Measurements from ENCODE around the gene CDC73.
A peak's percentile ranks its signal among the peaks of the same experiment; 100 is the strongest.

Gene CDC73

GRCh38 chr1:193086342-193086741 is 35.5 kb upstream of the CDC73 start:
- H3K4me1 ChIP-seq (ENCODE audit: control insufficient read depth, low read depth, low read length), result no peaks in the 10 kb centered on the region
- no peak overlapping the region for H3K18ac ChIP-seq (ENCODE audit: low read length)
- H3K79me1 ChIP-seq (ENCODE audit: low read length), result no peaks in the 10 kb centered on the region
- no peaks in the 10 kb centered on the region for H3K79me2 ChIP-seq (ENCODE audit: control insufficient read depth, insufficient read depth, low read length)
- H3K27ac ChIP-seq (ENCODE audit: low read depth, low read length), result no peak overlapping the region
- no peak for DNase-seq
- no peaks in the 10 kb centered on the region for H3K27me3 ChIP-seq (ENCODE audit: insufficient read depth, low read length, poor library complexity)
- H3K4me3 ChIP-seq (ENCODE audit: low read length), result no peak overlapping the region
- no peaks in the 10 kb centered on the region for H3K36me3 ChIP-seq (ENCODE audit: control insufficient read depth, insufficient read depth, low read length)
- no peak overlapping the region for H3K4me2 ChIP-seq (ENCODE audit: low read length)
- H3K4ac ChIP-seq (ENCODE audit: low read depth, low read length), result no peak overlapping the region
- 100% methylated on average over 2 of the region's 3 CpGs for WGBS (ENCODE audit: extremely low coverage, insufficient coverage, low lambda C conversion rate)
- no peak overlapping the region for H3K23ac ChIP-seq (ENCODE audit: low read length)
- no peak overlapping the region for H2BK5ac ChIP-seq (ENCODE audit: low read length)
- H4K8ac ChIP-seq (ENCODE audit: low read depth, low read length), result no peak overlapping the region
- H3K9ac ChIP-seq (ENCODE audit: low read length), result no peak overlapping the region
- no peak overlapping the region for H2AK5ac ChIP-seq (ENCODE audit: low read length)
- H3K56ac ChIP-seq (ENCODE audit: low read length), result no peak overlapping the region
- H2BK120ac ChIP-seq (ENCODE audit: low read depth, low read length), result no peak overlapping the region
- no peak overlapping the region for H4K5ac ChIP-seq (ENCODE audit: low read length)
- H2BK15ac ChIP-seq (replicated peaks; ENCODE audit: low read depth), result no peak overlapping the region

GRCh38 chr1:193087893-193088292 is 33.9 kb upstream of the CDC73 start:
- WGBS (ENCODE audit: extremely low coverage, insufficient coverage, low lambda C conversion rate), result no CpG with 5 or more reads among the region's 3 CpGs
- no peak overlapping the region for H3K4me3 ChIP-seq (ENCODE audit: low read length)
- H3K36me3 ChIP-seq (ENCODE audit: control insufficient read depth, insufficient read depth, low read length), result no peaks in the 10 kb centered on the region
- no peak overlapping the region for H3K27ac ChIP-seq (ENCODE audit: low read depth, low read length)
- H3K56ac ChIP-seq (ENCODE audit: low read length), result no peak overlapping the region
- H3K79me2 ChIP-seq (ENCODE audit: control insufficient read depth, insufficient read depth, low read length), result no peaks in the 10 kb centered on the region
- no peaks in the 10 kb centered on the region for H3K27me3 ChIP-seq (ENCODE audit: insufficient read depth, low read length, poor library complexity)
- no peak overlapping the region for H3K4me2 ChIP-seq (ENCODE audit: low read length)
- H2BK5ac ChIP-seq (ENCODE audit: low read length), result no peak overlapping the region
- H4K8ac ChIP-seq (ENCODE audit: low read depth, low read length), result no peak overlapping the region
- H2BK120ac ChIP-seq (ENCODE audit: low read depth, low read length), result no peak overlapping the region
- H3K4ac ChIP-seq (ENCODE audit: low read depth, low read length), result no peak overlapping the region
- H3K4me1 ChIP-seq (ENCODE audit: control insufficient read depth, low read depth, low read length), result no peaks in the 10 kb centered on the region
- no peak overlapping the region for H4K5ac ChIP-seq (ENCODE audit: low read length)
- no peak overlapping the region for H3K23ac ChIP-seq (ENCODE audit: low read length)
- no peaks in the 10 kb centered on the region for H3K79me1 ChIP-seq (ENCODE audit: low read length)
- no peak overlapping the region for H2AK5ac ChIP-seq (ENCODE audit: low read length)
- H2BK15ac ChIP-seq (replicated peaks; ENCODE audit: low read depth), result no peak overlapping the region
- no peak overlapping the region for H3K18ac ChIP-seq (ENCODE audit: low read length)
- DNase-seq, result no peak
- H3K9ac ChIP-seq (ENCODE audit: low read length), result no peak overlapping the region

- no peak for DNase-seq
- no peak overlapping the region for H3K4ac ChIP-seq (ENCODE audit: low read depth, low read length)
- H3K4me3 ChIP-seq (ENCODE audit: low read length), result no peak overlapping the region
- no peak overlapping the region for H2BK120ac ChIP-seq (ENCODE audit: low read depth, low read length)
- no peak overlapping the region for H2BK15ac ChIP-seq (replicated peaks; ENCODE audit: low read depth)
- no peak overlapping the region for H3K4me2 ChIP-seq (ENCODE audit: low read length)
- H3K9ac ChIP-seq (ENCODE audit: low read length), result no peak overlapping the region
- no peak overlapping the region for H3K56ac ChIP-seq (ENCODE audit: low read length)
- H4K8ac ChIP-seq (ENCODE audit: low read depth, low read length), result no peak overlapping the region
- no peak overlapping the region for H2BK5ac ChIP-seq (ENCODE audit: low read length)
- H2AK5ac ChIP-seq (ENCODE audit: low read length), result no peak overlapping the region
- no peak overlapping the region for H3K27ac ChIP-seq (ENCODE audit: low read depth, low read length)
- no peaks in the 10 kb centered on the region for H3K27me3 ChIP-seq (ENCODE audit: insufficient read depth, low read length, poor library complexity)
- H3K23ac ChIP-seq (ENCODE audit: low read length), result no peak overlapping the region
- no peaks in the 10 kb centered on the region for H3K79me1 ChIP-seq (ENCODE audit: low read length)
- H3K4me1 ChIP-seq (ENCODE audit: control insufficient read depth, low read depth, low read length), result no peaks in the 10 kb centered on the region
- no peak overlapping the region for H4K5ac ChIP-seq (ENCODE audit: low read length)
- H3K18ac ChIP-seq (ENCODE audit: low read length), result no peak overlapping the region
- H3K79me2 ChIP-seq (ENCODE audit: control insufficient read depth, insufficient read depth, low read length), result no peaks in the 10 kb centered on the region
- no peaks in the 10 kb centered on the region for H3K36me3 ChIP-seq (ENCODE audit: control insufficient read depth, insufficient read depth, low read length)
- no CpG with 5 or more reads among the region's 1 CpG for WGBS (ENCODE audit: extremely low coverage, insufficient coverage, low lambda C conversion rate)
Measured at GRCh38 chr1:193090865-193091264, 31.0 kb upstream of the CDC73 start.

GRCh38 chr1:193094112-193094511 is 27.7 kb upstream of the CDC73 start:
- Histone ChIP-seq H3K4me2 (ENCODE audit: low read length) (no peak overlapping the region), H3K4ac (ENCODE audit: low read depth, low read length) (no peak overlapping the region), H3K9ac (ENCODE audit: low read length) (no peak overlapping the region), H3K4me1 (ENCODE audit: control insufficient read depth, low read depth, low read length) (no peaks in the 10 kb centered on the region), H4K8ac (ENCODE audit: low read depth, low read length) (no peak overlapping the region), H3K18ac (ENCODE audit: low read length) (no peak overlapping the region), H3K4me3 (ENCODE audit: low read length) (no peak overlapping the region), H3K56ac (ENCODE audit: low read length) (no peak overlapping the region), H3K27me3 (ENCODE audit: insufficient read depth, low read length, poor library complexity) (no peaks in the 10 kb centered on the region), H4K5ac (ENCODE audit: low read length) (no peak overlapping the region), H2BK120ac (ENCODE audit: low read depth, low read length) (no peak overlapping the region), H3K27ac (ENCODE audit: low read depth, low read length) (no peak overlapping the region), H2BK15ac (replicated peaks; ENCODE audit: low read depth) (no peak overlapping the region), H3K36me3 (ENCODE audit: control insufficient read depth, insufficient read depth, low read length) (no peaks in the 10 kb centered on the region), H3K79me1 (ENCODE audit: low read length) (no peaks in the 10 kb centered on the region), H2AK5ac (ENCODE audit: low read length) (no peak overlapping the region), H2BK5ac (ENCODE audit: low read length) (no peak overlapping the region), H3K23ac (ENCODE audit: low read length) (no peak overlapping the region), H3K79me2 (ENCODE audit: control insufficient read depth, insufficient read depth, low read length) (no peaks in the 10 kb centered on the region)
- no CpG with 5 or more reads among the region's 11 CpGs for WGBS (ENCODE audit: extremely low coverage, insufficient coverage, low lambda C conversion rate)
- DNase-seq, result no peak

GRCh38 chr1:193102662-193103061 is 19.2 kb upstream of the CDC73 start:
- H3K23ac ChIP-seq (ENCODE audit: low read length), result no peak overlapping the region
- no peak overlapping the region for H3K27ac ChIP-seq (ENCODE audit: low read depth, low read length)
- peaks cover 5% of the 10 kb centered on the region for H3K4me1 ChIP-seq (ENCODE audit: control insufficient read depth, low read depth, low read length)
- H2BK15ac ChIP-seq (replicated peaks; ENCODE audit: low read depth), result no peak overlapping the region
- H3K9ac ChIP-seq (ENCODE audit: low read length), result no peak overlapping the region
- H3K36me3 ChIP-seq (ENCODE audit: control insufficient read depth, insufficient read depth, low read length), result no peaks in the 10 kb centered on the region
- H4K8ac ChIP-seq (ENCODE audit: low read depth, low read length), result no peak overlapping the region
- no peaks in the 10 kb centered on the region for H3K79me1 ChIP-seq (ENCODE audit: low read length)
- no peaks in the 10 kb centered on the region for H3K79me2 ChIP-seq (ENCODE audit: control insufficient read depth, insufficient read depth, low read length)
- no peak overlapping the region for H3K4me2 ChIP-seq (ENCODE audit: low read length)
- H2AK5ac ChIP-seq (ENCODE audit: low read length), result no peak overlapping the region
- DNase-seq, result no peak
- no peak overlapping the region for H4K5ac ChIP-seq (ENCODE audit: low read length)
- no peak overlapping the region for H2BK5ac ChIP-seq (ENCODE audit: low read length)
- H3K27me3 ChIP-seq (ENCODE audit: insufficient read depth, low read length, poor library complexity), result no peaks in the 10 kb centered on the region
- no CpG with 5 or more reads among the region's 5 CpGs for WGBS (ENCODE audit: extremely low coverage, insufficient coverage, low lambda C conversion rate)
- H3K18ac ChIP-seq (ENCODE audit: low read length), result no peak overlapping the region
- no peak overlapping the region for H3K56ac ChIP-seq (ENCODE audit: low read length)
- no peak overlapping the region for H3K4me3 ChIP-seq (ENCODE audit: low read length)
- no peak overlapping the region for H3K4ac ChIP-seq (ENCODE audit: low read depth, low read length)
- no peak overlapping the region for H2BK120ac ChIP-seq (ENCODE audit: low read depth, low read length)

GRCh38 chr1:193103759-193104501 is 17.9 kb upstream of the CDC73 start:
- Histone ChIP-seq H3K4ac (ENCODE audit: low read depth, low read length) (no peak overlapping the region), H2BK120ac (ENCODE audit: low read depth, low read length) (no peak overlapping the region), H3K4me1 (ENCODE audit: control insufficient read depth, low read depth, low read length) (peaks cover 5% of the 10 kb centered on the region), H2BK15ac (replicated peaks; ENCODE audit: low read depth) (no peak overlapping the region), H2BK5ac (ENCODE audit: low read length) (no peak overlapping the region), H3K27ac (ENCODE audit: low read depth, low read length) (no peak overlapping the region), H4K8ac (ENCODE audit: low read depth, low read length) (no peak overlapping the region), H3K79me1 (ENCODE audit: low read length) (no peaks in the 10 kb centered on the region), H3K36me3 (ENCODE audit: control insufficient read depth, insufficient read depth, low read length) (no peaks in the 10 kb centered on the region), H3K56ac (ENCODE audit: low read length) (peak overlapping the region; percentile 94), H3K79me2 (ENCODE audit: control insufficient read depth, insufficient read depth, low read length) (no peaks in the 10 kb centered on the region), H2AK5ac (ENCODE audit: low read length) (no peak overlapping the region), H3K27me3 (ENCODE audit: insufficient read depth, low read length, poor library complexity) (no peaks in the 10 kb centered on the region), H3K18ac (ENCODE audit: low read length) (no peak overlapping the region), H3K23ac (ENCODE audit: low read length) (peak overlapping the region; percentile 81), H3K4me3 (ENCODE audit: low read length) (peak overlapping the region; percentile 83), H3K9ac (ENCODE audit: low read length) (peak overlapping the region; percentile 79), H4K5ac (ENCODE audit: low read length) (no peak overlapping the region), H3K4me2 (ENCODE audit: low read length) (peak overlapping the region; percentile 45)
- no CpG with 5 or more reads among the region's 9 CpGs for WGBS (ENCODE audit: extremely low coverage, insufficient coverage, low lambda C conversion rate)
- DNase-seq, result peak; percentile 31

All from mesendoderm (in vitro differentiated cells).